ENCODE measurements around the gene ATP9A.

DNA sequence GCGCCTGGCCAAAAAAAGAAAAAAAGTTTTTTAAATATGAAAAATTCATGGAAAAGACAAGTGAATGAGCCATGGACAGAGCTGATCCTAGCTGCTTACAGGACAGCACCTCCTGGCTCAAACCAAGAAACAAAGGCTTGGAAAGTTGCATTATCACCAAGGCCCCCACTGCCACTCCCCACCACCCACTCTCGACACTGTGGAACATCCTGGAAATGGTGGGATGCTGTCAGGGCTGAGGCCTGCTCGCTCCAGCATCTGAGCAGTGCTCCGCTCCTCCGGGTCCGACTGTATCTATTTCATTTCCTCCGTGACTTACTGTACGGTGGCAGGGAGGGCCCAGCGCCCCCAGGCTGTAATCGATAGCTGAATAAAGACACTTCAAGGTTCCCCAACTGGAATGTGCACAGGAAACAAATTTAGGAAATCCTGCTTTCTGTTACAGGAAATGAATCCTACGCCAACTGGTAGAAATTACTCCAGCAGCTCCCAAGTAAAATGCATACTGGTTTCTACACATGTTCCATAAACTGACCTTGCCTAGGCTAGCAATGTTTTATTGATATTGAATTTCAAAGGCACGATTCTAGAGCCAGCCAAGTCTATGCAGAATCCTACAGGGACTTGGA is 116.2 kb downstream of the ATP9A start:
- no peak for TF ChIP-seq POLR2A (IDR thresholded peaks at IDR 0.05)
- TF ChIP-seq, protein P1, sequence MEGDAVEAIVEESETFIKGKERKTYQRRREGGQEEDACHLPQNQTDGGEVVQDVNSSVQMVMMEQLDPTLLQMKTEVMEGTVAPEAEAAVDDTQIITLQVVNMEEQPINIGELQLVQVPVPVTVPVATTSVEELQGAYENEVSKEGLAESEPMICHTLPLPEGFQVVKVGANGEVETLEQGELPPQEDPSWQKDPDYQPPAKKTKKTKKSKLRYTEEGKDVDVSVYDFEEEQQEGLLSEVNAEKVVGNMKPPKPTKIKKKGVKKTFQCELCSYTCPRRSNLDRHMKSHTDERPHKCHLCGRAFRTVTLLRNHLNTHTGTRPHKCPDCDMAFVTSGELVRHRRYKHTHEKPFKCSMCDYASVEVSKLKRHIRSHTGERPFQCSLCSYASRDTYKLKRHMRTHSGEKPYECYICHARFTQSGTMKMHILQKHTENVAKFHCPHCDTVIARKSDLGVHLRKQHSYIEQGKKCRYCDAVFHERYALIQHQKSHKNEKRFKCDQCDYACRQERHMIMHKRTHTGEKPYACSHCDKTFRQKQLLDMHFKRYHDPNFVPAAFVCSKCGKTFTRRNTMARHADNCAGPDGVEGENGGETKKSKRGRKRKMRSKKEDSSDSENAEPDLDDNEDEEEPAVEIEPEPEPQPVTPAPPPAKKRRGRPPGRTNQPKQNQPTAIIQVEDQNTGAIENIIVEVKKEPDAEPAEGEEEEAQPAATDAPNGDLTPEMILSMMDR (IDR thresholded peaks at IDR 0.05) = no peak
